GM12891 (cell line): ENCODE results near the gene KCNMB2.

Experiments used
- PAX5 ChIP-seq: IDR thresholded peaks from 2 replicates; pipeline ENCODE4 v1.6.1; 2011; ENCODE audit warnings: low read length, moderate library complexity, mild to moderate bottlenecking; ENCODE audit not compliant: insufficient read depth, severe bottlenecking
- POLR2A ChIP-seq: IDR thresholded peaks from 2 replicates; pipeline ENCODE4 v1.6.1; 2011; ENCODE audit warnings: low read depth, low read length, control low read depth
- POLR2AphosphoS5 ChIP-seq: IDR thresholded peaks from 2 replicates; pipeline ENCODE4 v1.6.1; 2011; ENCODE audit warnings: low read depth, low read length, control low read depth
- POU2F2 ChIP-seq: IDR thresholded peaks from 2 replicates; pipeline ENCODE4 v1.6.1; 2011; ENCODE audit warnings: low read depth, mild to moderate bottlenecking, control low read depth, low read length, moderate library complexity
- SPI1 ChIP-seq: IDR thresholded peaks from 2 replicates; pipeline ENCODE4 v1.6.1; 2011; ENCODE audit warnings: low read depth, low read length, control low read depth
- TAF1 ChIP-seq: IDR thresholded peaks from 2 replicates; pipeline ENCODE4 v1.6.1; 2011; ENCODE audit warnings: low read depth, low read length, control low read depth

DNA sequence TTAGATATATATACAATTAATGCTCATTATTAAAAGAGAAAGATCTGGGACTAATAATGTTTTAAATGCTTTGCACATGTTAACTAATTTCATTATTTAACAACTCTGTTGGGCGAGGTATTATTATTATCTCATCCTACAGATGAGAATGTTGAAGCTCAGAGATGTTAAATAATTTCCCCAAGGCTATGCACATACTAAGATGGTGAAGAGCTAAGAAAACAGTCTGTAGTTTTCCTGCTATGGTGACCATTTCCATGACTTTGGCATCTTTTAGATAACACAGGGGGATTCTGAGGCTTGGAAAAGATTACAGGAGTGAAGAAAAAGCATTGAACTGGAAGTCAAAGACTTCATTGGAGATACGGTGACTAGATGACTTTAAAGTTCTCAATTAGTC is 308.7 kb downstream of the KCNMB2 start:
- TF ChIP-seq POLR2A (no peak), POLR2AphosphoS5 (no peak), TAF1 (no peak), POU2F2 (no peak), SPI1 (no peak), PAX5 (no peak)
